G401 (cell line): ENCODE measurements around the gene NTMT2. TPM values are rescaled to one million over a fixed set of nuclear protein-coding genes. Genes with fewer than 3 reads are reported as not detected.
"Not testable (repeated sequence)": the region's sequence is repeated elsewhere in the genome, so short reads cannot be mapped to it uniquely, and the experiment has no call there.

Experiments
- DNase-seq: peaks from one replicate; pipeline ENCODE4 v3.0.0-alpha.2; 2015; ENCODE audit warnings: low spot score
- in situ Hi-C: cut with HindIII; loops from 2 replicates; pipeline ENCODE4 v1.10.0; 2016; ENCODE audit warnings: low sequenced_read_pairs, mixed read lengths
- total RNA-seq: library from RNA; depleted of rRNA; stranded (reverse); fragments of >200 nt; shearing (Covaris generic); gene quantifications from 2 replicates; pipeline ENCODE4 v1.2.3, GENCODE V29; 2014; rRNA removed

The NTMT2 gene
- not detected in 2 replicates for total RNA-seq

DNA sequence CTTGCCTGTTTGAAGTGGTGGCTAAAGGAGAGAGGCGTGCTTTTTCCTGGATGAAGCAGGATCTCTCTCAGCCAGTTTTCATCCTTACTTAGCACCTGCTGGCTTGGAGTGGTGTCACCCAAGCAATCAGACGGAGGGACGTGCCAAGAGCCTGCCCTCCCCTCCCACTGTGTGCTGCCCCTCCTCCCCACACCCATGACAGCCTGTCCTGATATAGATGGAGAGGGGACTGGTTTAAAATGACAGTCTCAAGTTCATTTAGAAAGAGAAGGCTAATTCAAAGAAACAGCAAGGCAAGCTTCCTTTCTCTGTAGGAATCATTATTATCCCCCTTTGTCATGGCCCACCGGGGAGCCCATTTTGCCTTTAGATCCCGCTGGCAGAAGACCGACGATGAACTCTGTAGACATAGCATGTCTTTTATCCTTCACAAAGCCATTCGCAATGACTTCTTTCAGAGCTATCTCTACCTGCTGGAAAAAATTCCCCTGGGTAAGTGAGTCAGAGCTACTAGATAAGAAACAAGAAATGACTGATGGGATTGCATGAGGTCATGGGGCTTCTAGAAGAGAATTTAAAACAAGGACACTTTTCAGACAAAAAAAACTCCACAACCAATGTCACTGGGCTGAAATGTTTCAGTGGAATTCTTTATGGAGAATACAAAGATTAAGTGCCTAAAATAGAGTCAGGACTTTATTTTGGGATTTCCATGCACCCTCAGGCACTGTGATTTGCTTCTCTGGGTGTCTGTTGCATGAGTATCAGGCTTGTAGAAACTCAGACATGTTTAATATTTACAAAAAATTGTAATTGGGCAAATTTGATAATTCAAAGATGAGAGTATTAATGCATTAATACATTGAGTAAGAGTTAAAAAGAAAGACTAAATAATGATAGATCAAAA, at the start of gene NTMT2:
TSS of gene NTMT2 (plus strand) at position 190 of the 907 bp plus-strand sequence. CDS start at position 339, 149 bp downstream.
- in situ Hi-C loops, result no loop called here
- no peak for DNase-seq

DNA sequence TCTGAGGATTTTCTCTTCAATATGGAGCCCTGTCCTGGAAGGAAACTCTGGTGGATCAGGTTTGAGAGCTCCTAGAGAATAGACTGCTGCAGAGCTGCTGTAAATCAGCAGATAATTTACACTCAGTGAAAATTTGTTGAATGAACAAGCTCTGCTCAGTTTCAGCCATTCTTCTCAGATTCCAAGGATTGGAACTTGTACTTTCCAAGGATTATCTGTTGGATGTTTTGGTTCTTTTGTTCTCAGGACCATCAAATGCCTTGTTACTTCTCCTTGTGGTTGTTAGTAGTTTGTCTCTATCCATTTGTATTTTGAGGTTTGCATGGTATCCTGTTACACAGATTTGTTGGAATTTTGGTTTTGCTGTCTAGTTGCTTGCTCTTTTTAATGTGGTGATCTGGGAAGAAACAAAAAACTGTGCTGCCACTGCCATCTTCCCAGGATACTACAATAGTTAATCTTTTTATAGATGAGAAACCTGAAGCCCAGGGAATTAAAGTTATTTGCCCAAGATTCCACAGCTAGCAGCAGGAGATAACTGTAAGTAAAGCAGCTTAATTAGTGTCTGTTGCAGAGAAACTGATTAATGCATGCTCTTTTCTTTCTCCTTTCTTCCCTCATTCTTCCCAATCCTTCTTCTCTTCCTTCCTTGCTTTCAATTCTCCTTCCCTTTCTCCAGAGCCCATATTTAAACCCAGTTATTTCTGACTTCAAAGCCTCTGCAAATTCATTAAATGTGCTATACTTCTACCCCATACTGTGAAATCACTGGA, 49.6 kb upstream of the NTMT2 start:
- in situ Hi-C loops, result no loop called here
- no peak for DNase-seq

DNA sequence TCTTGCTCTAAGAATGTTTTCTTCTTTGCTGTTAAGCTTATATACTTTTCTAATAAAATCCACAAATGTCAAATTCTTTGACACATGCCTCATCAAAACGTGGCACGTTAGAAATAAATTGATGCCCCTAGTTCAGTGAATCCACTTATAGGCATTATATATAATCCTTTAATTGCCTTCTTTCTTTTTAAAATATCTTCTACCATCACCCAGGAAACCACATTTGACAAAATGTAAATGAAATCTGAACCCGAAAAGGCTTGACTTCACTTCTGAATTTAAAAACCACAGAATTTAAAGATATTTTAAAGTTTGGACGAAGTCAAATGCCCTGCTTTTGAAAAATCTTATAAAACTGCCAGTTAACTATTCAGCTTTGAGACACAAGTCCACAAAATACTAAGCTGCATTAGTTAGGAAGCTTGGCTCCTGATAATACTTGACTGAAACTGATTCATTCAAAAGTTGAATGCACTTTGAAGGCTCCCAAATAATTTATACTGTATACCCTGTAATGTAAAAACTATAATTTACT, 48.9 kb upstream of the NTMT2 start:
- DNase-seq, result no peak
- in situ Hi-C loops, result no loop called here

DNA sequence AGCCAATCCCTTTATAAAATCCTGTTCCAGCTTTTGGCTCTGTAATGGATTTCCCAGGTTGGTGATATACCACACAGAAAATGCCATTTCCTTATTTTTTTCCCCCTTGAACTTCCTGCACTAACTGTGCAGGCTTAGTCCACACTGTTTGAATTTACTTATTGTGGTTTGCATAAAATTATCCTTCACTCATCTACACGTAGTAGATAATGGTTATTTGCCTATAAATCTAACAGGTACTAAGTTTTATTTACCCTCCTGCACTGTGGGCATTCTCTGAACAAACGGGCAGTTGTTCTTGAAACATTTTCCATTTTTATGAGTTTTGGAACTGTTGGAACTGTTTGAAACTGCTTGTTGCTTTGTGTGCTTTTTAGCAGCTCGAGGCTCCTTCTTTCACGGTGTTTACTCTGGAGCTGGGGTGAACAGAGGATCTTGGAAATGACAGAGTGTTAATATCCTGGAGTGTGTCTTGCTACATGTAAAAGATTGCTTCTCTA, 48.3 kb upstream of the NTMT2 start:
- no peak for DNase-seq
- in situ Hi-C loops, result no loop called here

DNA sequence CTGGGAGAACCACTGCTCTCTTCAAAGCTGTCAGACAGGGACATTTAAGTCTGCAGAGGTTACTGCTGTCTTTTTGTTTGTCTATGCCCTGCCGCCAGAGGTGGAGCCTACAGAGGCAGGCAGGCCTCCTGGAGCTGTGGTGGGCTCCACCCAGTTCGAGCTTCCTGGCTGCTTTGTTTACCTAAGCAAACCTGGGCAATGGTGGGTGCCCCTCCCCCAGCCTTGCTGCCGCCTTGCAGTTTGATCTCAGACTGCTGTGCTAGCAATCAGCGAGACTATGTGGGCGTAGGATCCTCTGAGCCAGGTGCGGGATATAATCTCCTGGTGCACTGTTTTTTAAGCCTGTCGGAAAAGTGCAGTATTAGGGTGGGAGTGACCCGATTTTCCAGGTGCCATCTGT, 32.6 kb upstream of the NTMT2 start:
- in situ Hi-C loops, DNase-seq: not testable (repeated sequence)

DNA sequence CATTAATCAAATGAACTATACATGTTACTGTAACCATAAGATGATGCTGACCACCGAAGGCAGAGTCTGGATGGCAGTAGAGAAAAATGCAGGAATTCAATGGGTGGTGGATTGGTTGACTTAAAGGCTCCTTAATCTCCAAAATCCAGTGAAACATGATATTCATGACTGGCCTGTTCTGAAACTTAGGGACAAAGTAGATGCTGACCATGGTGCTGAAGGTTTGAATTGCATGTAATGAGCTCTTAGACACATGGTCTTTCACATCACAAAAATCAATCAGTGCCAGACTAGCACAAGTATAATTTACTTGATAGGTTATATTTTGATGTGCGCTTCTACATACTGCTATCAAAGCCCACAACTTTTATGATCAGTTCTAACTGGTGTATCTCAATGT, 30.9 kb upstream of the NTMT2 start:
- in situ Hi-C loops, result no loop called here
- DNase-seq, result no peak

DNA sequence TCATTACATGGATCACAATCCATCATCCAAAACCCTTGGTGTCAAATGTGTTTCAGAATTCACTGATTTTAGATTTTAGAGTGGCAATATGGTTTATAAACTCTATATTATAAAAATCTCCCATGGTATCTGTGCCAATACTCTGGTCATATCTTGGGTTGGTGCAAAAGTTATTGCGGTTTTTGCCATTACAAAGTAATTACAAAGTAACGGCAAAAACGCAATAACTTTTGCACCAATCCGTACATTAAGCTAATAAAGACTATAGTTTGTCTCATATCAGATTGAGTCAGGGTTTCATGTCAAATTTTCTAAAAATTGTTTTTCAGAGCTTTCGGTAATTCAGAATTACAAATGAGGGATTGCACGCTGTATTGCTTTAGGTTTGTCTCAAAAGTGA, 23.4 kb upstream of the NTMT2 start:
- DNase-seq, result no peak
- in situ Hi-C loops, result no loop called here

DNA sequence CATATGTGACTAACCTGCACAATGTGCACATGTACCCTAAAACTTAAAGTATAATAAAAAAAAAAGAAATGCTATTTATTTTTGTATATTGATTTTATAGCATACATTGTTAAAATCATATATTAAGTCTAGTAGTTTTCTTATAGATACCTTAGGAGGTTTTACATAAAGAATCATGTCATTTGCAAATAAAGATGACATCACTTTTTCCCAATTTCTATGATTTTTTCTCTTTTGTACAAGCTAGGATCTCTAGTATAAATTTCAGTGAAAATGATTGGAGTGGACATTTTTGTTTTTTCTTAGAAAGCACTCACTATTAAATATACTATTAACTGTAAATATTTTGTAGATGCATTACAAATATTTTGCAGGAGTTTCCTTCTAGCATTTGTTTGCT, 20.5 kb upstream of the NTMT2 start:
- DNase-seq, result no peak
- in situ Hi-C loops, result no loop called here

DNA sequence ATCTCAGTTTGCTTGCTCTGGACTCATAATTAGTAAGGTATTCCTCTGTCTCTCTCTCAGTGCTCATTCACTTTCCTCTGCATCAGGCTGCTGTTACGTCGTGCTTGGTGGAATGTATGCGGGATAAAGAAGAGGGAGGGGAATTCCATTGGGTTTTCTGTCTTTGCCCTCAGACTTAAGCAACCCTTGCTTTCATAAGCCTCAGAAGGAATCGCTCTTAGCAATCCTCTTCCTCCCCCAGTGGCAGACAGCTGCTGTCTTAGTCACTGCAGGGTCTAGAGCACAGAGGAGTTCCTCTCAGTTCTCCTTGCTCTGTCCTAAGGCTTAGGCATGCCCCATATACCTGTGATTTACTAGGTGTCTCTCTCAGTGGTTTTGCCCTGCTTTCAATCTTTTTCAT, 19.1 kb upstream of the NTMT2 start:
- in situ Hi-C loops, result no loop called here
- no peak for DNase-seq

DNA sequence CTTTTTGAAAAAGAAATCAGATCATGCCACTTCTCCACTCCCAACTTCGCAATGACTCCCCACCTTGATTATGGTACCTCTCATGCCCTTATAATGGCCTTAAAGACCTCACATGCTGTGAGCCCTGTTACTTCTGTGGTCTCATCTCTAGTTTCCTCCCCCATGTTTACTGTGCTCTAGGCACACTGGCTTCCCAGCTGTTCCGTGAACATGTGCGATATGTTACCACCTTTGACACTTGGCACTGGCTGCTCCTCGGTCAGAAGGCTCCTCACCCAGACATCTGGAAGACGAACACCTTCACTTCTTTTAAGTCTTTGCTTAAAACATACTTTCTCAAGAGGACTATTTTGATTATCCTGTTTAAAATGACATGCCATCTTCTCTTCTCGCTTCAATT, 14.3 kb upstream of the NTMT2 start:
- DNase-seq, result no peak
- in situ Hi-C loops, result no loop called here

DNA sequence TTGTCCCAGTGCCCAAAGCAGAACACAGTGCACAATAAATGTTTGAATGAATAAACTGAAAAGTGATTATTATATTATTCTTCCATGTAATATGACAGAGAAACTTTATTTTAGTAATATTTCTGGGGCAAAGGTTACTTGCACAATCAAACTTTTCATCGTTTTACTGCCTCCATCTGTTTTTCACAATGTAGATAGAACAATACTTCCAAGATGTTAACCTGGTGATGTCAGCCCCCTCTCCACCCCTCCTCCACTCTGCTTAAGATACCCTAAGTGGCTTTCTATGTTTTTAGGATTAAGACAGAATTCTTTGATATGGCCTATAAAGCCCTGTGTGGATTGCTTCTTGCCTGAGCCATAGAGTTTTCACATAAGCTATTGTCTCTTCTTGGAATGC, 13.8 kb upstream of the NTMT2 start:
- in situ Hi-C loops, result no loop called here
- DNase-seq, result no peak

DNA sequence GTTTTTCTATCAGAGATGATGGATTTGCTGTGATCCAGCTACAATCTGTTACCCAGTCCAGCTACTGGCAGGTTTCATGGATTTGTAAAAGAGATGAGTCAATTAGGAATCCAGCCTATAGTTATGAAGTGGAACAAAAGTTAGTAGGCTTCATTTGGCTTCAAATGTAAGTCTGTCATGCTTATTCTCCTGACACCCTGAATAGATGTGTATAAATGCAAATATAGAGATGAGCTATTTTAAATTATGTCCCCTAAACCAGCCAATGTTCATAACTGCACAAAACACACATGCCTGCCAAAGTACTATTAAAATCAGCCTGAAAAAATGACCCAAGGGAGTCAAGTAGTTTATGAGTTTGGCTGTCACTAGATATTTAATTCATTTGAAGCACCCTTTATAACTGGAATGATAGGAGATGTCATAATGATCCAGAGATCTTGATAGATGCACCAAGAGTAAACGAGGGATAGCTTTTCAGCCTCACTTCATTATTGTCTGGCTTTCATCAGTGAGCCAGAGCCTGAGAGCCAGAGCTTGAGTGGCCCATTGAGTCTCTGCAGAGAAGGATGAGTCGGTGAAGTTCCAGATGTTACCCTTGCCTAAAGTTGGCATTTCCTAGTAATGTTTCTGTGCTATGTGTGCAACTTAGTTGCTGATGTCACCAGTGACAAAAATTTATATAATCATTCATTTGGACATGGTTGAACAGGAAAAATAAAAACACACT, 11.8 kb upstream of the NTMT2 start:
- DNase-seq, result no peak
- in situ Hi-C loops, result no loop called here

DNA sequence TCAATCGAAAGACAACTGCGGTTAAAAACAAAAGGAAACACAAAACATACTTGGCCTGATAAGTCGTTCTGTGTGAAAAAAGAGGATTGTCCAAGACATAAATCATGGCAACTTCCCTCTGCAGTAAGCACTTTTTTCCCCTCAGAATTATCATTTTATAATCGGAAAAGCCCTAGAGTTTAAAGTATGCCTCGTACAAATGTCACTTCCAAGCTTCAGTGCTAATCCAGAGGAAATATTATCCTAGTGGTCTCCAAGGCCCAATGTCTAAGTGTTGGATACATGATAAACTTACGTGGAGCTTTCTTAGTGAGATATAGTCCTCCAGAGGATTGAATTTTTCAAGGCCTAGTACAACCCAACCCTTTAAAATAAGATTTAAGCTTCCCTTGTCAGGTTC, 11.2 kb upstream of the NTMT2 start:
- in situ Hi-C loops, result no loop called here
- no peak for DNase-seq

DNA sequence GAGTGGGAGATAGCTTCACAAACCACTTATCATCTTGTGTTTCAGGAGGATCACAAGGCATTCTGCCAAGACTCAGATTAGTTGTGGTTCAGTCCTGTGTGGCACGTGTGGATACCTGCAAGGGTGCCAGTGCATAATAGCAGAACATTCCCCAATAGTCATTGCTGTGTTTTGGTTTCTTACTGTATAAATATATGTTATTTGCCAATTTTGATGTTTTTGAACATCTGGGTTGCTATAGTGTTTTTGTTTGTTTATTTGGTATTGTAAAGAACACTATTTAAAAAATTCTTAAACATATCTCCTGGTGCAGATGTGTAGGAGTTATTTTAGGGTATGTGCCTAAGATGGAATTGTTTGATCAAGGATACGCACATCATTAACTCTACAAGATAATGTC, 5.4 kb upstream of the NTMT2 start:
- no peak for DNase-seq
- in situ Hi-C loops, result no loop called here

DNA sequence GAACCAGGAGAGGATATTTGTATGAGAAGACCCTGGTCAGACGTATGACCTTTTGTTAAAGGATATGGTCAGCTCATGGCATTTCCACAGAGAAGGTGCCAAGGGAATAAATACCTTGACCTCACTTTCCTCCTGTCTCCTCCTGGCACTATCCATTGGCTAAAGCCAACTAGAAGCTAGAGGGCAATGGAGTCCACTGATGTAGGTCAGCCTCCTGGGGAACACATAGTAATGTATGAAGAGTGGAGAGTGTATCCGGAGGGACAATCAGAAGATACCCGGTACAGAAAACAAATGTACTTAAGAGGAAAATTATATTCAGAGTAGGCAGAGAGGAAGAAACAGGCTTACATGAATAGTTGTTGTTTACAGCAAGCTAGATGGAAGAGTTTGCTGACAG, 698 bp upstream of the NTMT2 start:
- no peak for DNase-seq
- in situ Hi-C loops, result no loop called here

DNA sequence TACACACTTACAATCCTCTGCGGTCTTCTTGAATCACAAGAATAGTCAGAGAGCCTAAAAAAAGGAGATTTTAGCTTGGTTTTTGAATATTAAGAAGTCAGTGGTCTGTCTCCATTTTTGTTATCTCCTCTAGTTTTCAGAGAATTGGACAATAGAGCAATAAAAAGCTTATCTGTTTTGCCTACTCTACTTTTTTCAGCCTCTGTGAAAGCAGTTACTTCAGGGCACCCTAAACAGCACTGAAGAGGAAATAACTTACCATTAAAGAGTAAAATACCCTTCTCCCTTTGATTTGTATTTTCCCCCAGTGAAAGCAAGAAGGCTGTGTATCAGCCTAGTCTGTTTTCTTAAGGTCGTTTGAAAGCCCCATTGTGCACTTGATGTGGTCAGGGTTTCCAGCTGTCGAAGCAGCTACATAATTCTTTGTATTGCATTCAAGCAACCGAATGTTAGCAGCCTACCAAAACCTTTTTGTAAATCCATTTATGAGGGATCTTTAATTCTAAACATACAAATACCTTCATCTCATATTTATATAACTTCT, 1.0 kb downstream of the NTMT2 start:
- in situ Hi-C loops, result no loop called here
- no peak for DNase-seq

DNA sequence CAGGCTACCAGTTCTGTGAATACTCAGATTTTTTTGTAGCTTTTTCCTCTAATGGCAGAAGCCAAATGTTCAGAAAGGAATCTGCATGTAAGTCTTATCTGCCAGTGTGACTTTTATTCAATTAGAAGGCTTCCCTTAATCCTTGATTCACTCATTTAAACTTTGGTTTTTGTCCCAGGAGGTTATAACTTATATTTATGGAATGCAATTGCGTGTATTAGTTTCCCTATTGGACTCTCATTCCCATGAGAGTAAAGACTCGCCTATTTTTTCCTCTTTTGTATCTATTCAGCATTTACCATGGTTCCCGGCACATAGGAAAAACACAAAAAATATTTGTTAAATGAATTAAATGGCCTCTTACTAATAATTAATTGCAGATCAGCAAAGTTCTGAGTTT, 3.5 kb downstream of the NTMT2 start:
- no peak for DNase-seq
- in situ Hi-C loops, result no loop called here

DNA sequence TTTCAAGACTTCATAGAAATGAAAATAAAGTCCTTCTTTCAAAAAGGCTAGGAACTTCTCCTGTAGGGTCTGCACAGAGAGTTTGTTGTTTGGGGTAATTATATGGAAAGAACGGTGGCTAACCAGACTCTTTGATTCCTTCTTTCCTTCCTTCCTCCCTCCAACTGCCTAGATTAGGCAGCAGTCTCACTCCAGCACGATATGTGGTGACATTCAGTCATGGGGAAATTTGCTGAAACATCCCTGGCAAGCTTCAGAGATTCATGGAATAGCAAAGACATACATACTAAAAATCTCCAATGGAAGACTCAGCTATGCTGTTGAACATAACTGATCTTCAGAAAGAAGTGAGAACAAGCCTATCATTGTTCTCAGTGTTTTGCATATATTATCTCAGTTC, 4.3 kb downstream of the NTMT2 start:
- in situ Hi-C loops, result no loop called here
- DNase-seq, result no peak

DNA sequence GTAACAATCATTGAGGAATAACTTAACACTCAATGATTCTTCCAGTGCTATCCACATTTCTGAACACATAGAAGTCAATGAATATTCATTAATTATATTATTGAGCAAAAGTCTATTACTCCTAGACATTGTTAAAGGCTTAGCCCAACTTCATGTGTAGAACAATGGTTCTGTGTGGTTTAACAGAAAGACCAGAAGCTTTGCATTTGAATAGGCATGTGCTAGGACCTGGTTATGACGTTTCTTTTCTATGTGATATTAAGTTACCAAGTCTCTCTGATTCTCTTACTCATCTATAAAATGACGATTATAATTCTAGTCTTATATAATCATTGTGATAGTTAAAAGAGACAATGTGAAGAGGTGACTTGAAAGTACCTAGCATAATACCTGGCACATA, 5.2 kb downstream of the NTMT2 start:
- in situ Hi-C loops, result no loop called here
- DNase-seq, result no peak
